ENCODE measurements around the gene IL17B. TPM values are rescaled to one million over a fixed set of nuclear protein-coding genes. Genes with fewer than 3 reads are reported as not detected.
"Not testable (repeated sequence)": the region's sequence is repeated elsewhere in the genome, so short reads cannot be mapped to it uniquely, and the experiment has no call there.

IL17B gene
- total RNA-seq, 2 experiments from 2014 or later, result not detected

- H3K9me3 ChIP-seq (ENCODE audit: low read length), result no peaks in the 10 kb centered on the region
- BruUV-seq (replicated peaks), result no TSS peak
- H3K79me2 ChIP-seq (ENCODE audit: insufficient read depth, low read depth, low read length), result no peaks in the 10 kb centered on the region
- H4K20me1 ChIP-seq (ENCODE audit: insufficient read depth, low read length), result no peaks in the 10 kb centered on the region
- TF ChIP-seq EZH2phosphoT487 (IDR thresholded peaks at IDR 0.05; ENCODE audit: borderline replicate concordance, low read depth, low read length), result no peak
- no peak for TF ChIP-seq CTCF (conservative IDR thresholded peaks at IDR 0.05; ENCODE audit: low read length)
- intact Hi-C loops (cut with micrococcal nuclease; ENCODE audit: unreplicated experiment), result no loop called here
- no peaks in the 10 kb centered on the region for H3K36me3 ChIP-seq (ENCODE audit: insufficient read depth, low read length)
- H3K4me2 ChIP-seq (ENCODE audit: low read length), result no peak overlapping the region
- CTCF ChIA-PET (ENCODE audit: unreplicated experiment), result no interaction called here
- H3K4me3 ChIP-seq (ENCODE audit: low read depth, low read length, poor library complexity, severe bottlenecking), result no peak overlapping the region
- H3K4me1 ChIP-seq (ENCODE audit: insufficient read depth, low read length, poor library complexity, severe bottlenecking), result no peaks in the 10 kb centered on the region
- no peaks in the 10 kb centered on the region for H3K9me2 ChIP-seq (ENCODE audit: insufficient read depth, low read length)
- no peak for DNase-seq (ENCODE audit: low spot score)
- no peak overlapping the region for H2AFZ ChIP-seq (ENCODE audit: low read length)
- no peak overlapping the region for H3K27ac ChIP-seq (ENCODE audit: low read depth, low read length, poor library complexity, severe bottlenecking)
- POLR2A ChIA-PET, result interaction anchor here (1.0 to 1.3 kb wide), 2 partner anchors 10 to 12 kb away, joined by 4 to 7 read pairs; no protein-coding TSS in a partner anchor
Measured at GRCh38 chr5:149400304-149400703, 21.2 kb upstream of the IL17B start.

GRCh38 chr5:149399775-149400174, 20.7 kb upstream of the IL17B start:
- H4K20me1 ChIP-seq (ENCODE audit: insufficient read depth, low read length), result no peaks in the 10 kb centered on the region
- intact Hi-C loops (cut with micrococcal nuclease; ENCODE audit: unreplicated experiment), result no loop called here
- no peaks in the 10 kb centered on the region for H3K9me3 ChIP-seq (ENCODE audit: low read length)
- H3K79me2 ChIP-seq (ENCODE audit: insufficient read depth, low read depth, low read length), result no peaks in the 10 kb centered on the region
- no peak overlapping the region for H3K27ac ChIP-seq (ENCODE audit: low read depth, low read length, poor library complexity, severe bottlenecking)
- no peak overlapping the region for H3K4me3 ChIP-seq (ENCODE audit: low read depth, low read length, poor library complexity, severe bottlenecking)
- no peak overlapping the region for H3K4me2 ChIP-seq (ENCODE audit: low read length)
- no TSS peak for BruUV-seq (replicated peaks)
- ChIA-PET POLR2A (no interaction called here), CTCF (ENCODE audit: unreplicated experiment) (no interaction called here)
- no peak overlapping the region for H2AFZ ChIP-seq (ENCODE audit: low read length)
- H3K4me1 ChIP-seq (ENCODE audit: insufficient read depth, low read length, poor library complexity, severe bottlenecking), result no peaks in the 10 kb centered on the region
- DNase-seq (ENCODE audit: low spot score), result no peak
- H3K36me3 ChIP-seq (ENCODE audit: insufficient read depth, low read length), result no peaks in the 10 kb centered on the region
- H3K9me2 ChIP-seq (ENCODE audit: insufficient read depth, low read length), result no peaks in the 10 kb centered on the region
- no peak for TF ChIP-seq EZH2phosphoT487 (IDR thresholded peaks at IDR 0.05; ENCODE audit: borderline replicate concordance, low read depth, low read length)
- TF ChIP-seq CTCF (conservative IDR thresholded peaks at IDR 0.05; ENCODE audit: low read length), result no peak

- H3K9me3 ChIP-seq (ENCODE audit: low read length); H2AFZ ChIP-seq (ENCODE audit: low read length); H3K4me2 ChIP-seq (ENCODE audit: low read length); CTCF ChIA-PET (ENCODE audit: unreplicated experiment); intact Hi-C loops (cut with micrococcal nuclease; ENCODE audit: unreplicated experiment); H3K79me2 ChIP-seq (ENCODE audit: insufficient read depth, low read depth, low read length); H3K36me3 ChIP-seq (ENCODE audit: insufficient read depth, low read length); H3K27ac ChIP-seq (ENCODE audit: low read depth, low read length, poor library complexity, severe bottlenecking); POLR2A ChIA-PET; H3K9me2 ChIP-seq (ENCODE audit: insufficient read depth, low read length); H4K20me1 ChIP-seq (ENCODE audit: insufficient read depth, low read length); BruUV-seq (replicated peaks); H3K4me1 ChIP-seq (ENCODE audit: insufficient read depth, low read length, poor library complexity, severe bottlenecking); H3K4me3 ChIP-seq (ENCODE audit: low read depth, low read length, poor library complexity, severe bottlenecking); DNase-seq (ENCODE audit: low spot score): not testable (repeated sequence)
Measured at GRCh38 chr5:149398747-149399266, 19.7 kb upstream of the IL17B start.

All from OCI-LY7 (cell line).